GM12878 (cell line): Measurements from ENCODE around the gene GALNT15. TPM values are rescaled to one million over a fixed set of nuclear protein-coding genes. Genes with fewer than 3 reads are reported as not detected.

Experiments
- ATAC-seq: fragments of 200-7000 bp; cut with Tn5 transposase; 3 replicates; pipeline ENCODE4 v1.9.1; 2020; ENCODE audit warnings: mild to moderate bottlenecking, moderate library complexity
- BruUV-seq: library from RNA; stranded (reverse); fragments of 400-500 nt; replicated peaks from 2 replicates; lab custom pipeline; 2021; lab: Mats Ljungman, UMichigan
- CTCF ChIA-PET: fragments of 300-600 bp; sonication (Branson Sonifier 250); formaldehyde crosslinking; extraction: SDS; loops from one replicate; lab custom pipeline; 2021; ENCODE audit warnings: inconsistent platforms; lab: Yijun Ruan, JAX
- POLR2A ChIA-PET: fragments of 350-600 bp; formaldehyde crosslinking; extraction: SDS; loops from one replicate; lab custom pipeline; 2021; ENCODE audit warnings: inconsistent platforms; lab: Charles Lee
- RAD21 ChIA-PET: fragments of 300-600 bp; sonication (Branson Sonifier 250); formaldehyde crosslinking; loops from one replicate; lab custom pipeline; 2023; ENCODE audit warnings: antibody characterized with exemption; ENCODE audit not compliant: unreplicated experiment; lab: Charles Lee
- SMC1A ChIA-PET: fragments of 300-600 bp; sonication (Branson Sonifier 250); formaldehyde crosslinking; loops from one replicate; lab custom pipeline; 2023; ENCODE audit not compliant: unreplicated experiment, uncharacterized antibody; lab: Charles Lee
- DNase-seq: peaks from one replicate; pipeline ENCODE4 v3.0.0-alpha.2; 2011; ENCODE audit warnings: low read depth, low spot score
- FAIRE-seq: peaks from 3 replicates; lab custom pipeline; 2011; peaks lifted over from hg19 to GRCh38; lab: Jason Lieb, UNC
- H2AFZ ChIP-seq: 2 replicates; pipeline ENCODE4 v1.6.0; 2011; ENCODE audit warnings: low read depth, low read length, control low read depth; ENCODE audit not compliant: control insufficient read depth
- H3K27ac ChIP-seq: 2 replicates; pipeline ENCODE4 v1.5.1; 2011; ENCODE audit warnings: control low read depth; ENCODE audit not compliant: control insufficient read depth, insufficient read depth
- H3K27me3 ChIP-seq, 2 experiments: replicated peaks in 1 of 2; 2 replicates each; pipeline versions ENCODE4 v1.6.0 to v1.6.1; 2011; ENCODE audit warnings: low read length in 1 of 2; ENCODE audit not compliant: control insufficient read depth in 2 of 2, insufficient read depth in 2 of 2
- H3K36me3 ChIP-seq, 2 experiments: 2 replicates each; pipeline ENCODE4 v1.5.1; 2011; ENCODE audit warnings: low read length in 1 of 2; ENCODE audit not compliant: control insufficient read depth in 2 of 2, insufficient read depth in 2 of 2
- H3K4me1 ChIP-seq: 2 replicates; pipeline ENCODE4 v1.6.1; 2011; ENCODE audit warnings: mild to moderate bottlenecking, low read length, moderate library complexity, mixed read lengths; ENCODE audit not compliant: control insufficient read depth, insufficient read depth
- H3K4me2 ChIP-seq: 2 replicates; pipeline ENCODE4 v1.6.0; 2011; ENCODE audit warnings: control low read depth; ENCODE audit not compliant: control insufficient read depth, insufficient read depth
- H3K4me3 ChIP-seq: fragments of 200-600 bp; sonication (generic); 2 replicates; pipeline ENCODE4 v1.5.1; 2016
- H3K79me2 ChIP-seq: 2 replicates; pipeline ENCODE4 v1.6.0; 2011; ENCODE audit warnings: low read length; ENCODE audit not compliant: control insufficient read depth, insufficient read depth
- H3K9ac ChIP-seq: 2 replicates; pipeline ENCODE4 v1.8.0; 2011; ENCODE audit warnings: low read length, control low read depth, mixed read lengths; ENCODE audit not compliant: control insufficient read depth, insufficient read depth
- H3K9me3 ChIP-seq: replicated peaks from 3 replicates; pipeline ENCODE4 v1.5.1; 2011; ENCODE audit warnings: mild to moderate bottlenecking, low read length; ENCODE audit not compliant: control insufficient read depth, insufficient read depth
- H4K20me1 ChIP-seq: 2 replicates; pipeline ENCODE4 v1.6.0; 2011; ENCODE audit not compliant: control insufficient read depth, insufficient read depth
- IRF3 ChIP-seq: fragments of 450-650 bp; IDR thresholded peaks from 2 replicates; pipeline ENCODE4 v1.6.1; 2014; ENCODE audit warnings: mild to moderate bottlenecking
- PAX5 ChIP-seq: IDR thresholded peaks from 2 replicates; pipeline ENCODE4 v1.6.1; 2011; ENCODE audit warnings: low read depth, low read length, borderline replicate concordance
- RAD51 ChIP-seq: fragments of 450-650 bp; IDR thresholded peaks from 2 replicates; pipeline ENCODE4 v1.6.1; 2016; ENCODE audit warnings: moderate library complexity, mild to moderate bottlenecking, inconsistent platforms
- RUNX3 ChIP-seq: IDR thresholded peaks from 2 replicates; pipeline ENCODE4 v1.6.1; 2012; ENCODE audit warnings: low read length, inconsistent platforms
- STAT3 ChIP-seq: IDR thresholded peaks from 2 replicates; pipeline ENCODE4 v1.6.1; 2011; ENCODE audit warnings: low read depth, low read length, improper control_type of control experiment
- TBL1XR1 ChIP-seq: IDR thresholded peaks from 2 replicates; pipeline ENCODE4 v1.6.1; 2012; ENCODE audit warnings: low read depth, low read length, improper control_type of control experiment
- TCF12 ChIP-seq: IDR thresholded peaks from 2 replicates; pipeline ENCODE4 v1.6.1; 2011; ENCODE audit warnings: low read depth, mild to moderate bottlenecking, low read length
- TCF3 ChIP-seq: IDR thresholded peaks from 2 replicates; pipeline ENCODE4 v1.6.1; 2012; ENCODE audit warnings: low read depth, mild to moderate bottlenecking, low read length, borderline replicate concordance; ENCODE audit not compliant: insufficient read depth
- ZNF622 ChIP-seq: fragments of 450-650 bp; IDR thresholded peaks from 2 replicates; pipeline ENCODE4 v1.6.1; 2017; ENCODE audit warnings: mild to moderate bottlenecking, inconsistent platforms
- ZNF687 ChIP-seq: fragments of 450-650 bp; IDR thresholded peaks from 2 replicates; pipeline ENCODE4 v1.6.1; 2017; ENCODE audit warnings: mild to moderate bottlenecking, moderate library complexity
- WGBS: methylation state at CpG from one replicate; pipeline ENCODE4 v1.1.6; 2016; ENCODE audit warnings: low lambda C conversion rate; ENCODE audit not compliant: insufficient replicate concordance, insufficient coverage; ENCODE audit errors: missing lambda C conversion rate; 5-methylcytosine and 5-hydroxymethylcytosine counted together
- in situ Hi-C: fragments of 300-500 bp; cut with MboI; formaldehyde crosslinking; loops from 9 replicates; pipeline ENCODE4 v1.14.3; 2018; ENCODE audit warnings: mixed read lengths
- intact Hi-C: fragments of 100-400 bp; cut with micrococcal nuclease; formaldehyde crosslinking; loops from one replicate; pipeline ENCODE4 v1.14.2; 2022; ENCODE audit not compliant: unreplicated experiment
- polyA plus RNA-seq, 11 experiments: library from polyadenylated mRNA; depleted of rRNA in 4 of 11; unstranded in 6 of 11; stranded (reverse) in 5 of 11; fragments of >200 nt; fragmentation: Nextera tagmentation in 4 of 11; fragmentation: Illumina TruSeq in 1 of 11; extraction: Ambion mirVana in 4 of 11; extraction: Trizol in 1 of 11; gene quantifications; 1 replicate in 1 of 11; 2 replicates in 10 of 11; pipeline versions ENCODE4 v1.2.1 to v1.2.3, GENCODE V29; 2011 to 2016; ENCODE audit warnings: inconsistent platforms in 2 of 11, missing spikeins in 2 of 11, low read depth in 1 of 11
- total RNA-seq, 4 experiments: library from RNA; depleted of rRNA in 3 of 4; stranded (reverse); fragments of >200 nt in 3 of 4; fragmentation: Illumina TruSeq in 1 of 4; extraction: Trizol in 1 of 4; gene quantifications; 2 replicates each; pipeline versions ENCODE4 v1.2.1 to v1.2.3, GENCODE V29; 2013 to 2021

GALNT15 gene
- total and polyA plus RNA-seq, 10 of the 15 experiments (the other 5 are each of a cell fraction or from before 2014, with no cell fraction given): 0.03 to 0.05 TPM; not detected in 8

GRCh38 chr3:16148213-16148612 is 26.3 kb upstream of the GALNT15 start:
- H2AFZ ChIP-seq: no peak overlapping the region
- 46% methylated on average over 6 of the region's 6 CpGs for WGBS
- no peaks in the 10 kb centered on the region for H3K36me3 ChIP-seq
- intact Hi-C loops: no loop called here
- FAIRE-seq: no peak
- H3K79me2 ChIP-seq: no peaks in the 10 kb centered on the region
- ChIA-PET POLR2A (no interaction called here), CTCF (interaction anchor here (1.0 to 1.3 kb wide), 3 partner anchors 9 to 99 kb away, joined by 3 to 4 read pairs (median 4); no protein-coding TSS in a partner anchor), SMC1A (interaction anchor here (1.6 to 3.1 kb wide), 2 partner anchors 15 to 100 kb away, joined by 12 to 13 read pairs; no protein-coding TSS in a partner anchor), RAD21 (interaction anchor here (1.2 kb wide), 1 partner anchor 99 kb away, joined by 3 read pairs; no protein-coding TSS in a partner anchor)
- no peaks in the 10 kb centered on the region; the same call in 1 of the 3 replicates for H3K9me3 ChIP-seq
- no peak for DNase-seq
- no peak for ATAC-seq
- H3K4me2 ChIP-seq: no peak overlapping the region
- no peaks in the 10 kb centered on the region for H4K20me1 ChIP-seq
- no peak overlapping the region for H3K27ac ChIP-seq
- H3K4me3 ChIP-seq: no peak overlapping the region
- in situ Hi-C loops: no loop called here
- H3K27me3 ChIP-seq: no peaks in the 10 kb centered on the region
- peaks cover 13% of the 10 kb centered on the region; the same call in 1 of the 2 replicates for H3K4me1 ChIP-seq
- no peak overlapping the region for H3K9ac ChIP-seq
- TF ChIP-seq RUNX3 (no peak), ZNF687 (no peak), STAT3 (no peak), ZNF622 (no peak), TCF12 (no peak), IRF3 (no peak), PAX5 (no peak), TCF3 (no peak), RAD51 (no peak), TBL1XR1 (no peak)
- TF ChIP-seq, all 136 proteins: peak for 0
- BruUV-seq: no TSS peak
